Upper lobe of right lung (tissue), 1 donor: Measurements from ENCODE around the gene GOSR1. TPM values are rescaled to one million over a fixed set of nuclear protein-coding genes. Genes with fewer than 3 reads are reported as not detected.

Source experiments
- ATAC-seq: fragments of 200-7000 bp; cut with Tn5 transposase; one replicate; pipeline ENCODE4 v1.9.1; 2020; ENCODE audit warnings: mild to moderate bottlenecking, moderate library complexity
- DNase-seq: peaks from one replicate; pipeline ENCODE4 v3.0.0-alpha.2; 2020
- H3K27ac ChIP-seq: fragments of 200-600 bp; one replicate; pipeline ENCODE4 v1.8.0; 2022
- H3K27me3 ChIP-seq: fragments of 200-600 bp; one replicate; pipeline ENCODE4 v1.8.0; 2022; ENCODE audit warnings: mild to moderate bottlenecking
- H3K36me3 ChIP-seq: fragments of 200-600 bp; one replicate; pipeline ENCODE4 v1.8.0; 2022
- H3K4me1 ChIP-seq: fragments of 200-600 bp; one replicate; pipeline ENCODE4 v1.8.0; 2022
- H3K4me3 ChIP-seq: fragments of 200-600 bp; one replicate; pipeline ENCODE4 v1.8.0; 2022; ENCODE audit warnings: mild to moderate bottlenecking
- H3K9me3 ChIP-seq: fragments of 200-600 bp; one replicate; pipeline ENCODE4 v1.8.0; 2022
- CTCF ChIP-seq: fragments of 200-600 bp; IDR thresholded peaks from one replicate; pipeline ENCODE4 v1.8.0; 2022; ENCODE audit warnings: antibody characterized with exemption
- intact Hi-C: fragments of 100-400 bp; cut with DNase I; formaldehyde crosslinking; loops from one replicate; pipeline ENCODE4 v1.11.0; 2022
- total RNA-seq: library from RNA; stranded (reverse); fragmentation: NEBNext Ultra II Directional; extraction: Animal tissue kit (Norgen Biotek cat#: 25700); gene quantifications from one replicate; pipeline ENCODE4 v1.2.1, GENCODE V29; 2021
- donor health status: DM: no; HTN: yes; CAD: no; lungs with severe emphysema.

Gene GOSR1
- total RNA-seq, 1 donor from 2014 or later: 48.9 TPM

- TF ChIP-seq CTCF: no peak
- peaks cover 11% of the 10 kb centered on the region for H3K4me1 ChIP-seq
- H3K27me3 ChIP-seq: no peaks in the 10 kb centered on the region
- H3K4me3 ChIP-seq: no peak overlapping the region
- ATAC-seq (no peak), DNase-seq (no peak)
- no peak overlapping the region for H3K27ac ChIP-seq
- intact Hi-C loops: no loop called here
- no peaks in the 10 kb centered on the region for H3K9me3 ChIP-seq
- peaks cover 90% of the 10 kb centered on the region for H3K36me3 ChIP-seq
These were observed 6.0 kb downstream of the GOSR1 start for GRCh38 chr17:30483159-30483558.

GRCh38 chr17:30493780-30494179, 16.6 kb downstream of the GOSR1 start:
- TF ChIP-seq CTCF: no peak
- ATAC-seq (no peak), DNase-seq (no peak)
- no peaks in the 10 kb centered on the region for H3K4me1 ChIP-seq
- intact Hi-C loops: no loop called here
- peaks cover 99% of the 10 kb centered on the region for H3K36me3 ChIP-seq
- H3K27me3 ChIP-seq: no peaks in the 10 kb centered on the region
- H3K27ac ChIP-seq: no peak overlapping the region
- H3K4me3 ChIP-seq: no peak overlapping the region
- no peaks in the 10 kb centered on the region for H3K9me3 ChIP-seq

GRCh38 chr17:30495586-30495985, 18.4 kb downstream of the GOSR1 start:
- no peak for ATAC-seq
- DNase-seq: no peak
- intact Hi-C loops: no loop called here
- Histone ChIP-seq H3K4me3 (no peak overlapping the region), H3K4me1 (no peaks in the 10 kb centered on the region), H3K27ac (no peak overlapping the region), H3K9me3 (no peaks in the 10 kb centered on the region), H3K27me3 (no peaks in the 10 kb centered on the region), H3K36me3 (peaks cover 89% of the 10 kb centered on the region)
- TF ChIP-seq CTCF: no peak

- ATAC-seq (no peak), DNase-seq (no peak)
- H3K36me3 ChIP-seq: peaks cover 66% of the 10 kb centered on the region
- H3K27me3 ChIP-seq: no peaks in the 10 kb centered on the region
- no peak overlapping the region for H3K4me3 ChIP-seq
- no peaks in the 10 kb centered on the region for H3K9me3 ChIP-seq
- no peak for TF ChIP-seq CTCF
- intact Hi-C loops: no loop called here
- H3K4me1 ChIP-seq: no peaks in the 10 kb centered on the region
- H3K27ac ChIP-seq: no peak overlapping the region
These were observed 26.4 kb downstream of the GOSR1 start for GRCh38 chr17:30503558-30503957.

GRCh38 chr17:30505868-30506417, 28.7 kb downstream of the GOSR1 start:
- no peak for TF ChIP-seq CTCF
- H3K27me3 ChIP-seq: no peaks in the 10 kb centered on the region
- no peak overlapping the region for H3K27ac ChIP-seq
- no peaks in the 10 kb centered on the region for H3K4me1 ChIP-seq
- peaks cover 55% of the 10 kb centered on the region for H3K36me3 ChIP-seq
- H3K9me3 ChIP-seq: no peaks in the 10 kb centered on the region
- intact Hi-C loops: no loop called here
- no peak overlapping the region for H3K4me3 ChIP-seq
- DNase-seq: no peak
- peak; percentile 69 for ATAC-seq

GRCh38 chr17:30506481-30506880, 29.3 kb downstream of the GOSR1 start:
- DNase-seq (no peak), ATAC-seq (no peak)
- Histone ChIP-seq H3K4me1 (no peaks in the 10 kb centered on the region), H3K27me3 (no peaks in the 10 kb centered on the region), H3K27ac (no peak overlapping the region), H3K36me3 (peaks cover 50% of the 10 kb centered on the region), H3K9me3 (no peaks in the 10 kb centered on the region), H3K4me3 (no peak overlapping the region)
- intact Hi-C loops: no loop called here
- TF ChIP-seq CTCF: no peak
